Measurements from ENCODE around the gene ANXA11.
A peak's percentile ranks its signal among the peaks of the same experiment; 100 is the strongest.
"Not testable (repeated sequence)": the region's sequence is repeated elsewhere in the genome, so short reads cannot be mapped to it uniquely, and the experiment has no call there.

Gene ANXA11

GRCh38 chr10:80205477-80206276 is at the start of gene ANXA11:
ANXA11 (minus strand) TSS chr10:80205537; CDS start chr10:80172861, 32,676 bp downstream.
- DNase-seq: peak; percentile 76

DNA sequence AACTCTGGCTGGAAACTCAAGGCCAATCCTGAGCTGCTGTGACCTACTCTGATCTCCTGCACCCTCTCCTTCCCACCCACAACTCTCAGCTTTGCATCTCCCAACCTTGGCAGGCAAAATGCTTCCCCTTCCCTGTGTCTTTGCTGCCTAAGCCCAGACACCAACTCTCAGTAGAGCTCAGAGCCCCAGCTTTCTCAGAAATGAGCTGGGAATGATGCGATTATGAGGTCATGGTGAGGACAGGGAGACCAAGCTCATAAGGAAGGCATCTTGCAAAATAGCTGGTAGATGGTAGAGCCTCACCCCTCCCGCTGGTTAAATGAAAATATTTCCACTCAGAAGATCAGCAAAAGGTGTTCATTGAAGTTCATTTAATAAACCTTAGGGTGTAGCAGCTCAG is 49.4 kb upstream of the ANXA11 start:
- not testable (repeated sequence) for DNase-seq

GRCh38 chr10:80253963-80254271 is 48.6 kb upstream of the ANXA11 start:
- not testable (repeated sequence) for DNase-seq

DNA sequence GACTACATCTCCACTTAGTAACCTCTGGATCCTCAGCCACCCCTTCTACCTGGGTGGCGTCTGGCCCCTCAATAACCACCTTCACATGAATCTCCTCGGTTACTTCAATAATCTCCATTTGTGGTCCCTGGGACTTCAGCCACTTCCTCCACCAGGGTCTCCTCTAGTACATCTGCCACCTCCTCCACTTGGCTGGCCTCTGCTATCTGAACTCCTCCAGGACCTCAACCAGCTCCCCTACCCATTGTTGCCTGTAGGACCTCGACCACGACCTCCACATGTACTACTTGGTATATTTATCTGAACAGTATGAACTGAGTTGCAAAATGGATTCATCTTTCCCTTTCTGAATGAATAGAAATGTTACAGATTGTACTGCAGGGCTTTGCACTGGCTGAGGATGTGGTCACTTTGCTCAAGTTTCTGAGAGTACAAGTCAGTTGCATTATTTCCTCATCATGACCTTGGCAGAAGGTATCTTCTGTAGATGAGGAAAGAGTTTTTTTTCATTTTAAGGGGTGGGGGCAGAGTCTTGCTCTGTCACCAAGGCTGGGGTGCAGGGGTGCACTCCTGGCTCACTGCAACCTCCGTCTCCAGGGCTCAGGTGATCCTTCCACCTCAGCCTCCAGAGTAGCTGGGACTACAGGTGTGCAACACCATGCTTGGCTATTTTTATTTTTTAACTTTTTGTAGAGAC is 48.1 kb upstream of the ANXA11 start:
- no peak for DNase-seq

- DNase-seq: no peak
Observed at GRCh38 chr10:80252296-80252887, 47.1 kb upstream of the ANXA11 start.

GRCh38 chr10:80251703-80252280 is 46.5 kb upstream of the ANXA11 start:
- not testable (repeated sequence) for DNase-seq

DNA sequence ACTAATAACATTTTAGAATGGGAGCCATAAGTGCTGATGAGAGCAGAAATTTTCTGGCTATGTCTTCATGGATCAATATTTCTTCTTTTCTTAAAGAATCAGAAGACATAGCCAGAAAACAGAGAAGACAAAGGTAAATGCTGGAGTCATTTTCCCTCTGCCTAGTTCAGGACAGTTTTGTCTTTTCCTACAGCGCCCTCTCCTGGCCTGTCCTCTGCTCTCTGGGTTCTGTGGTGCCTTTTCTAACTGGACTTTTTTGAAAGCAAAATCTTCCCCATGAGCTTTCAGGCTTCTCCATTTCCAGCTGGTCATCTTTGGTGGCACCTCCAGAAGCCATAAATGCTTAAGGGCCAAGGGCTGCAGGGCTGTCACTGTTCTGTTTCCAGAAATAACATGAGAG is 45.1 kb upstream of the ANXA11 start:
- DNase-seq: not testable (repeated sequence)

DNA sequence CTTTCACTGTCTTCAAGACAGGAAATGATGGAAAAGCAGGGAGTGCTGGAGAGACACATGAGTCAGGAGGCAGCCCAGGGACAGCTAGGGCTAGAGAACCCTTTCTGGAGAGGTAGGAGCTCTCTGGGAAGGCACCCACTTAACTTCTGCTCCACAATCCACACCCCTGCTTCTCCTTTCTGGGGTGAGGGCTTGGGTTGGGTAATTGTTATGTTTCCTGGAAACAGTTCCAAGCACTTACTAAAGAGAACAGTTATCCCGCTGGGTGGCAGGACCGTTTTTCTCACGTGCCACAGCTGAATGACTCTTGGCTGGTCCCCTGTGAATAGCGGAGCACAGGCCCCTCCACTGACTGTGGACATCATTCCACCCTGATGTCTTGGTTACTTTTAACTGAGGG is 44.6 kb upstream of the ANXA11 start:
- not testable (repeated sequence) for DNase-seq

DNA sequence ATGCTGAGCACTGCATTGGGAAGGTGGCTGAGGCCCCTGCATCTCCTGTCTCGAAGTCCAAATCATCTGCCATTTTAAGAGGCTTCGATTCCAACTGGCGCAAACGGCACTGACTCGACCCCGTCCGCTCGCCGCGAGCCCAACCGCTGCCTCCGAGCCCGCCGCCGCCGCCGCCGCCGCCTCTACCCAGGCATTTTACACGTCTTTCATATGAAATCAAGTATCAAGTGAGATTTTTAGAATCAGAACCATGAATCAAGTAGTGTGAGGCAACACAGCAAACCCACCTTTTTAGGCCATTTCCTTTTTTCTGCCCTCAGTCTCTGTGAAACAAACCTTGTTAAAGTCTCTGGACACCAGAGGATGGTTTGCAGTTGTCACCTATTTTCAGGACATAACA is 42.3 kb upstream of the ANXA11 start:
- not testable (repeated sequence) for DNase-seq

DNA sequence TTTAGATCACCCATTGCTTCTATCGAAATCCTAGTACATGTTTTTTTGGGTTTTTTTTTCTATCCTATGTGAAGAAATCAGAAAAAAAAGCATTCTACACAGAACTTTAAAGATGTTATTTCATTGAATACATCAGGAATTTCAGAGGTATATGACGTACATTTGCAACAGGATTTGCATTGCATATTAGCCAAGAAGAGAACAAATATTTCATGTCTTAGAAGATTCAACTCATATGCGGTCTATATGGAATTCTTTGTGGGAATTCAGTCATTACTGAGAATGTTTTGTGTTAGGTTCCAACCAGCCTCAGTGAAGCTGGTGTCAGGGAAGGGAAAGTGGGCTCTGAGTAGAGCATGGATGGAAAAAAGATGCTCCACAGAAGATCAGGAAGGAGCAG is 39.0 kb upstream of the ANXA11 start:
- DNase-seq: not testable (repeated sequence)

DNA sequence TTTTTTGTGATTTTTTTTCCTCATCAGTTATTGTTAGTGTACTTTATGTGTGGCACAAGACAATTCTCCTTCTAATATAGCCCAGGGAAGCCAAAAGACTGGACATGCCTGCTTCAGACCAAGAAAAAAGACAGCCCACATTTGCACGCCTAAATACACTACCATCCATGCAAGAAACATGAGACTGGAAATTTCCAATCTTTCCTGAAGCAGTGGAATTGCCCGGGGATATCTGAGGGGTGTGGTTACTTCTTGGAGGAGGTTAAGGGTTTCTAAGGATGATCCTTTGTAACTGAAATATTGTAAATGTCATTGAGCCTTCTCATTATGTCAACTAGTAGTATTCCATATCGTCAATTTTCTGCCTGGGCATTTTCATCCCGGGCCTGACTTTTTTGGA is 37.0 kb upstream of the ANXA11 start:
- not testable (repeated sequence) for DNase-seq

DNA sequence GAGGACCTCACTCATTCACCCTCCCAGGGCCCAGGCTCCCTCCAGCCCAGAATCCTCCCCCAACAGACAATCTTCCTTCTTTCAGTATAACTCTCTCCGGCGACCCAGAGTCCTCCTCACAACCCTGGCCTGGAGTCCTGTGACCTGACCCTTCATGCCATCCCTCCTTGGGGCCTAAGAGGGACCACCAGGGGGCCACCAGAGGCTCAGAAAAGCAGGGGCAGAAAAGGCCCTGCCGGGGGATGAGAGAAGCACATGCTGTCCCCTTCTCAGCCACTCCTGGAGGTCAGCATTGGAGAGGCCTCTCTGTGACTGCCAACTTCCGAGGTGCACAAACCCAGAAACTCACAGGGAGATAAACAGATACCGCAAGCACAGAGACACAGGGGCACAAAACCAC is 31.1 kb upstream of the ANXA11 start:
- not testable (repeated sequence) for DNase-seq

DNA sequence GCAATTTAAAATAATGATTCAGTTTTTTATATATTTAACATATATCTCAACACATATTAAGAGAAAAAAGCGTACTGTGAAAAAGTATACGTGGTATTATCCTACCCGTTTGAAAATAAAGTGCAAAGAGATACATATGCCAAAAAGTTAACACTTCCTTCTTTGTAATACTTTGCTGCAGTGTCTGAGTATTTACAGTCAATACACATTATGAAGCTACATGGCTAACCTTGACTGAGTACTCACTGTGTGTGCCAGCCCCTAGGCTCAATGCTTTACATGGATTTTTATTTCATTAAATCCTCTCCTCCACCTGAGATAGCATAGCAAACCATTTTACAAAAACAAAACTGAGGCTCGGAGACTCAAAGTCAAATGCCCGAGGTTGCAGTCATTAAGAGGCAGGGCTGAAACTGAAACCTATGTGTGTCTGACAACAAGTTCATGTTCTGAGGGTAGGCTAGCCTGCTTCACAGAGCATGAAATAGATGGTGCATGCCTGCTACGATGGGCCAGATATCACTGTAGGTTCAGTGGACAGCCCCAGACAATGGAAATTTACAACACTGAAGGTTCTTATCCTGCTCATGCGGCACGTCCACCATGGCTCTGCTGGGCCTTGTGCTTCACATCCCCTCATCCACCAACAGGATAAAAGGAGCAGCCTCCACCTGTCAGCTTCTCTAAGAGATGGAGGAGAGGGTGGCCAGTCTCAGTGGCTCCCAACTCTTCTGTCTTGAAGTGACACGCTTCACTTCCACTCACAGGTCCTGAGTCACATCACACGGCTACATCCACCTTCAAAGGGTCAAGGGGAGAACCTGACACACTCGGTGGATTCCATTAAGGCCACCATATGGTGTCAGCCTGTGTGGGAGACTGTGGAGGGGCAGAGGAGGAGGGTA is 29.2 kb upstream of the ANXA11 start:
- not testable (repeated sequence) for DNase-seq

GRCh38 chr10:80233871-80234270 is 28.5 kb upstream of the ANXA11 start:
- DNase-seq: not testable (repeated sequence)

DNA sequence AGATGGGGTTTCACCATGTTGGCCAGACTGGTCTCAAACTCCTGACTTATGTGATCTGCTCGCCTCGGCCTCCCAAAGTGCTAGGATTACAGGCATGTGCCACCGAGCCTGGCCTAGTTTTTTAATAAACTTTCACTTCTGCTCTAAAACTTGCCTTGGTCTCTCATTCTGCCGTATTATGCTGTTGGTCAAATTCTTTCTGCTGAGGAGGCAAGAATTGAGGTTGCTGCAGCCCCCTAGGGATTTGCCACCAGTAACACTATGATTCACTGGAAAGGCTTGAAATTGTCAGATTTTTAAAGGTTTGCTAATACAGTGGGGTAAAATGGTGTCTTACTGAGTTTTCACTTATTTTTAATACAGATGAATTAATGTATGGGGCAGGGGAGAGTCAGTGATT is 21.4 kb upstream of the ANXA11 start:
- DNase-seq: not testable (repeated sequence)

DNA sequence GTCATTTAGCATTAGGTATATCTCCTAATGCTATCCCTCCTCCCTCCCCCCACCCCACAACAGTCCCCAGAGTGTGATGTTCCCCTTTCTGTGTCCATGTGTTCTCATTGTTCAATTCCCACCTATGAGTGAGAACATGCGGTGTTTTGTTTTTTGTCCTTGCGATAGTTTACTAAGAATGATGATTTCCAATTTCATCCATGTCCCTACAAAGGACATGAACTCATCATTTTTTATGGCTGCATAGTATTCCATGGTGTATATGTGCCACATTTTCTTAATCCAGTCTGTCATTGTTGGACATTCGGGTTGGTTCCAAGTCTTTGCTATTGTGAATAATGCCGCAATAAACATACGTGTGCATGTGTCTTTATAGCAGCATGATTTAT is 17.7 kb upstream of the ANXA11 start:
- not testable (repeated sequence) for DNase-seq

DNA sequence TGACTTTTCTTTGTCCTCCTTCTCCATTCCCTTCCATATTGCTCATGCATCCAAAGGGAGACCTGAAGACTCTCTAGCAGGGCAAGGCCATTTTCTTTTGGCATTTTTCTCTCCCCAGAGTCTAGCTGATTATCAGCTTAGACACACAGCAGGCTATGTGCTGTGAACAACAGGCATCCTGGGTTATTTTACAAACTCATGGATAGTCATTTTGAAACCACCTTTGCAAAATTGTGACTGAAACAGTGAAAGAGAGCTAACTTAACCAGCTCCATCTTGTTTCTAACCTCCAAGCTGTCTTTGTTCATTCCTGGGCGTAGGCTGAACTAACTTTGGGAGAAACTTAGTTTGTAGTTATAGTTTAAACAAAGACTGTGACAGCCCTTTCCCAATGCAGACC is 13.5 kb upstream of the ANXA11 start:
- not testable (repeated sequence) for DNase-seq

DNA sequence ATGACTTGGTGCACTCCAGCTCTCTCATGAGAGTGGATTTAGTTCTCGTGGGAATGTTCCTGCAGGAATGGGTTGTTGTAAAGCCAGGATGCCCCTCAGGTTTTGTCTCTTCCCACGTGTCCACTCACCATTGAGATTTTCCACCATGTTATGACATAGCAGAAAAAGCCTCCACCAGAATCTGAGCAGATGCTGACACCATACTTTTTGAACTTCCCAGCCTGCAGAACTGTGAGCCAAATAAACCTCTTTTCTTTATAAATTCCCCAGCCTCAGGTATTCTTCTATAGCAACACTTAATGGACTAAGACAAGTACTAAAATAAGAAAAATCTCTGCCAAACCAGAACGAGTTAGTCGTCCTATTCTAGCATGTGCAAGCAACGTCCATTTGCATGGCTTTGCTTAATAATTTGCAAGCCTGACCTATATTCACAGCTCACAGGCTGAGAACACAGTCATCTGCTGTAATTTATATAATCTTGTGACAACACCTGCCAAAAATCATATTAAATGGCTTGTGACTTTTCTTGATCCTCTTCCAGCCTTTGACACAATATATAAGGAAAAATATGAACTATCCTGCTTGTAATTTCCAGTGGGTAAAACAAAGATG is 9.1 kb upstream of the ANXA11 start:
- not testable (repeated sequence) for DNase-seq

GRCh38 chr10:80212535-80213115 is 7.3 kb upstream of the ANXA11 start:
- not testable (repeated sequence) for DNase-seq

DNA sequence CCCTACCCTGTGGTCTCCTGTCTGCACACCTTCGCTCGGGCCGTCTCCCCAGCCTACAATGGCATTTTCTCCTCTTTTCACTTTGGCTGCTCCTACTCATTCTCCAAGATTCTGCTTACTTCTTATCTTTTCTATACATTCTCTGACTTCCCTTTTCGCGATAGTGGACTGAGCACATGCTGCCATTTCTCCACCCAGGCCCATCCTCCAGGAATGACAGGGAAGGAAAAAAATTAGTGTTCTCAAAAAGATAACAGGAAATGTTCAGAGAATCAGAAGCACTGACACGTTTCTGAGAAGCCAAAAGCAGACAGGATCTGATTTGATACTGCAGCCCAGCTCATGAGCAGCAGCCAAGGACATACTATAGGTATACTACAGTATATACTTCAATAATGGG is 6.4 kb upstream of the ANXA11 start:
- no peak for DNase-seq

DNA sequence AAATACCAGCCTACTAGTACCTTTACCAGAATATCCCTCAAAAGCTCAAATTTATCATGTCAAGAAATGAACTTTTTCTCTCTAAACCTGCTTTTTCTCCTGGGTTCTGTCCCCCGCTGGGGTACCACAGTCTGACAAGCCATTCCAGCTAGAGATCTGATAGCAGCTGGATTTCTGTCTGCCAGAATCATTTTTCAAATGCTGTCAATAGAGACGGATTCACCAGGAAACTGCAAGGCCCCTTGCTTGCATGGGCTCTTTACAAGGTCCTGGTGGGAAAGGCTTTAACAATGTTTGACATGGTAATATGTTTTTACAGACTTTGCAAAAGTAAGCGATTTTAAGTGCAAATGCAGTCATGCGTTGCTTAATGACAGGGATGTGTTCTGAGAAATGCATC is 4.9 kb upstream of the ANXA11 start:
- DNase-seq: no peak

Data from NCI-H226 (cell line).